KG1 (cell line): Measurements from ENCODE around the gene DNAH14.
"Not testable (repeated sequence)": the region's sequence is repeated elsewhere in the genome, so short reads cannot be mapped to it uniquely, and the experiment has no call there.

Experiments used
- DNase-seq: peaks from one replicate; lab custom pipeline; 2025; lab: John Stamatoyannopoulos, UW

Gene DNAH14

DNA sequence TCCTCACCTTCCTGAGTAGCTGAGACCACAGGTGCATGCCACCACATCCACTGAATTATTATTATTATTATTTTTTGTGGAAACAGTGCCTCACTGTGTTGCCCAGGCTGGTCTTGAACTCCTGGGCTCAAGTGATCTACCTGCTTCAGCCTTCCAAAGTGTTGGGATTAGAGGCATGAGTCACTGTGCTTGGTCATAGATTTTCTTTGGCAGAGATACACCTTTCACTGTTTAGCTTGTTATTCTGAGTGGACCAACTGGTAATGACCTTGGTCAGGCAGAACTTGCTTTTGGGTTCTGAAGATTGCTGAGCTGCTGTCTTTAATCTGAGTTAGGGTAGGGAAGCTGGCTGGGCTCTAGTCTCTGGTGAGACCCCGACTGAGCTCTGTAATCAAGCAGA is 66.8 kb downstream of the DNAH14 start:
- DNase-seq = no peak

DNA sequence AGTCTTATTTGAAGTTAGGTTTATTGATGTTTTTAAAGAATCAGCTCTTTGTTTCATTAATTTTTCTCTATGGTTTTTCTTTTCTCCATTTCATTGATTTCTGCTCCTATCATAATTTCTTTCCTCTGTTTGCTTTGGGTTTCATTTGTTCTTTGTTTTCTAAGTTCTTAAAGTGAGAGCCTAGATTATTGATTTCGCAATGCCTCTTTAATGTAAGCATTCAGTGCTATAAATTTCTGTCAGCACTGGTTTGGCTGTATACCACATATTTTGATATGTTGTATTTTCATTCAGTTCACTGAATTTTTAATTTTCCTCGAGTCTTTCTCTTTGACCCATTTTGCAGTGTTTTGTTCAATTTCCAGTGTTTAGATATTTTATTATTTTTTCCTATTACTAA is 68.7 kb downstream of the DNAH14 start:
- DNase-seq = no peak

DNA sequence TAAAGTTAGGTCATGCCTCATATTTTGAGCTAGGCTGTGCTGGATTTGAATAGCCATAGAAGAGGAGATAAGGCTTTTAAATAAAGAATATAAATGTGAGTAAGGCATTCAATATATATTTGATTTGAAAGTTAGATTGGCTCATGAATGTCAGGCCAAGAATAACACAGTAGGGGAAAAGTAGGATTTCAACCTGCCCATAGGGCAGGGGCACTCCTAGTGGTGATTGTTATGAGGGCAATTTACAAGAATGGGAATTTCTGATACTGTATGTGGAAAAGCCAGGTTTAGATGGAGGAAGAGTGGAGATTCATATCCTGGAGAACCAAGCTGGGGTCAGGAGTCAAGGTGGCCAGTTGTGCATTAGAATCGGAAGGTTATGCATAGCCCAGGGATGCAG is 74.9 kb downstream of the DNAH14 start:
- DNase-seq = no peak

DNA sequence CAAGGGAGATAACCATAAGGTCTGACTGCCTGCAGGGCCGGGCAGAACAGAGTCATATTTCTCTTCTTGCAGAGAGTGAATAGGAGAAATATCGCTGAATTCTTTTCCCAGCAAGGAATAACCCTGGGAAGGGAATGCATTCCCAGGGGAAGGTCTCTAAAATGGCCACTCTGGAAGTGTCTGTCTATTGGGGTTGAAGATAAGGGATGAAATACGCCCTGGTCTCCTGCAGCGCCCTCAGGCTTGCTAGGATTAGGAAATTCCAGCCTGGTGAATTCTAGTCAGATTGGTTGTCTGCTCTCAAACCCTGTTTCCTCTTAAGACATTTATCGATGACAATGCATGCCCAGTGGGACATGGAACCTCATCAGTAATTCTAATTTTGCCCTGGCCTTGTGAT is 76.9 kb downstream of the DNAH14 start:
- not testable (repeated sequence) for DNase-seq

DNA sequence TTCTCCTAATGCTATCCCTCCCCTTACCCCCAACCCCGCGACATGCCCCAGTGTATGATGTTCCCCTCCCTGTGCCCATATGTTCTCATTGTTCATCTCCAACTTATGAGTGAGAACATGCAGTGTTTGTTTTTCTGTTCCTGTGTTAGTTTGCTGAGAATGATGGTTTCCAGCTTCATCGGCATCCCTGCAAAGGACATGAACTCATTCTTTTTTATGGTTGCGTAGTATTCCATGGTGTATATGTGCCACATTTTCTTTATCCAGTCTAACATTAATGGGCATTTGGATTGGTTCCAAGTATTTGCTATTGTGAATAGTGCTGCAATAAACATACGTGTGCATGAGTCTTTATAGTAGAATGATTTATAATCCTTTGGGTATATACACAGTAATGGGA is 78.6 kb downstream of the DNAH14 start:
- not testable (repeated sequence) for DNase-seq

DNA sequence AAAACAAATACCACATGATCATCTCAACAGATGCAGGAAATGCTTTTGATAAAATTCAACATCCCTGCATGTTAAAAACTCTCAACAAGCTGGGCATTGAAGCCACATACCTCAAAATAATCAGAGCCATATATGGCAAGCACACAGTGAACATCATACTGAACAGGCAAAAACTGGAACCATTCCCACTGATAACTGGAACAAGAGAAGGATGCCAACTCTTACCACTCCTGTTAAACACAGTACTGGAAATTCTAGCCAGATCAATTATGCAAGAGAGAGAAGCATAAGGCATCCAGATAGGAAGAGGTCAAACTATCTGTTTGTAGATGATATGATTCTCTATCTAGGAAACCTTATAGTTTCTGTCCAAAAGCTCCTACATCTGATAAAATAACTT is 91.6 kb downstream of the DNAH14 start:
- no peak for DNase-seq

DNA sequence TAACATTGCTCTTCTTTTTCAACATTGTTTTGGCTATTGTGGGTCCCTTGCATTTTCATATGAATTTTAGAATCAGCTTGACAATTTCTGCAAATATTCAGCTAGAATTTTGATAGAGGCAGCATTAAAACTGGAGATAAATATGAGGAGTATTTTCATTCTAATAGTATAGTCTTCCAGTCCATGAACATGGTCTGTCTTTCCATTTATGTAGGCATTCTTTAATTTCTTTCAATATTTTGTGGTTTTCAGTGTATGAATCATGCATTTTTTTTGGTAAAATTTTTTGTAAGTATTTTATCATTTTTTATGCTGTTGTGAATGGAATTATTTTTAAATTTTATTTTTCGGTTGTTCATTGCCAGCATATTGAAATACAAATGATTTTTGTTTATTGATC is 97.2 kb downstream of the DNAH14 start:
- no peak for DNase-seq

DNA sequence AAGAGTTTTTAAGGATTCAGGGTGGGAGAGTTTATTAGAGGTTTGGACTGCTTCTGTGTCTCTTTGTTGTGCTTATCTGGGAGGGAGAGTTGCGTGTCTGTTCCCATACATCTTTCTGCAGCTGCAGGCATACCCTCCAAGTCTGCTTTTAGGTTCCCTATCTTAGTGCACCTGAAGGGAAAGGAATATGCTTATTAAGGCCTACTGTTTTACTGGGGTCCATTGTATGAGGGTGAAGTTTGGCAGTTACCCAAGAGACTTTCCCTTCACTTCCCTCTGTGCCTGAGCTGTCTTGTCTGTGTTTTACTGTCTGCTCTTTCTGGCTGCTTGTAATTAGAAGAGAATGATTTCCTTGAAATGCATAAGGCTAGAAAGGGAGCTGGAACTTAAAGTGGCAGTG is 107.0 kb downstream of the DNAH14 start:
- DNase-seq = not testable (repeated sequence)

DNA sequence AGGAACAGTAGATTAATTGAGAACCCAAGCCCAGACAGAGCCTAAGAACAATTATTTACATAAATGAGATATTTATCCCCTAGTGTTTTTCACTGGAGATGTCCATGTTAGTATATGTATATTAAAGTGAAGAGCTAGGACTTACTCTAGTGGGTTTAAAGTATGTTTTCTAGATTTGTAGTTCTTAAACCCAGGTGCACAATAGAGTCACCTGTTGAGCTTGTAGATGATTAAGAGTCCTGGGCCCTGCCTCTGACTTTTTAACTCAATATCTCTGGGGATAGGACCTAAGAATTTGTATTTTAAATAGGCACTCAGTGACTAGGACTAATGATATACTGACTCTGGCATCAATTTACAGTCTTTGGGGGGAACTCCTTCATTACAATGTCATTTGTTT is 112.8 kb downstream of the DNAH14 start:
- DNase-seq = no peak

DNA sequence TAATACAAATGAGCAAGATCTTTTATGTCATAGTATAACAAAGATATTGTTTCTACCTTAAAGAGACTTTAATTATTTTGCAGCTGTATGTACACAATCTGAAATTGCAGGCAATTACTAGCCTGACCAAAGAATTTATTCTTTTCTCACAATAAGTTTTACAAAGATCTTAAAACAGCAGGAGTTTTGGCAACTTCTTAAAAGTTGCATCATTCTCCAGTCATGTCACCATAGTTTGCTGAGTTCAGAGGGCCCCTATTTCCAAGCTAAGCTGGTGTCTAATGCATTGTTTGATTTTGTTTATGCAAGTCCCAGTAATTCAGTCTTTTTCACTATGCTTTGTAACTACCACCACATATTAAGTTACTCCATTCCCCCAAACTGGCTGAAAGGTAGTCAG is 114.8 kb downstream of the DNAH14 start:
- DNase-seq = no peak

DNA sequence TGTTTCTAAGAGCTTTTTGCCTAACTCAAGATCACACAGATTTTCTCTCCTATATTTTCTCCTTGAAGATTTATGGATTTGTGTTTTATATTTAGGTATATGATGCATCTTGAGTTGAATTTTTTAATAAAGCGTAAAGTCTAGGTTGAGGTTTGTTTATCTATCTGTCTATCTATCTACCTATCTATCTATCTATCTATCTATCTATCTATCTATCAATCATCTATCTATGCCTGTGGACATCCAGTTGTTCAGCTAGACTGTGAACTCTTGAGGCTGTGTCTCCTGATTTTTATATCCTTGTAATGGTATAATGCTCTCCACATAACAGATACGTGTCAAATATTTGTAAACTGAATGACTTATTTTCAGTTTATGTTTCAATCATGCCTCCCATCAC is 120.1 kb downstream of the DNAH14 start:
- no peak for DNase-seq

DNA sequence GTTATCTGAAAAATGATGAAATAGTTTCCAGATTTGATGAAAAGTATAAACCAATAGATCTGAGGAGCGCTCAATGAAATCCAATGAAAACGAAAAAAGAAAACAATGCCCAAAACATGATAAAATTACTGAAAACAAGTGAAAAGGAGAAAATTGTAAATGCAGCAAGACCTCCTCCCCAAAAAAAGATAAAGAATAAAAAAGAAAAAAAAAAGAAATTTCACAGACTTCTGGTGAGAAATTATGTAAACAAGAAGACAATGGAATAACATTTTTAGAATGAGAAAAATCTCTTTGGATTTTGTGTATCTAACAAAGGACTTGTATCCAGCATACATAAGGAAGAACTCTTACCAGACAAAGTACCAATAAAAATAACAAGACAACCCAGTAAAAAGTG is 134.2 kb downstream of the DNAH14 start:
- no peak for DNase-seq

DNA sequence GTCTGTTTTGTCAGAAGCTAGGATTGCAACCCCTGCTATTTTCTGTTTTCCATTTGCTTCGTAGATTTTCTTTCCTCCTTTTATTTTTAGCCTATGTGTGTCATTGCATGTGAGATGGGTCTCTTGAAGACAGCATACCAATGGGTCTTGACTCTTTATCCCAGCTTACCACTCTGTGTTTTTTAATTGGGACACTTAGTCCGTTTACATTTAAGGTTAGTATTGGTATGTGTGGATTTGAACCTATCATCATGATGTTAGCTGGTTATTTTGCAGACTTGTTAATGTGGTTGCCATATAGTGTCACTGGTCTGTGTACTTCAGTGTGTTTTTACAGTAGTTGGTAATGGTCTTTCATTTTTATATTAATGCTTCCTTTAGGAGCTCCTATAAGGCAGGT is 141.5 kb downstream of the DNAH14 start:
- no peak for DNase-seq

DNA sequence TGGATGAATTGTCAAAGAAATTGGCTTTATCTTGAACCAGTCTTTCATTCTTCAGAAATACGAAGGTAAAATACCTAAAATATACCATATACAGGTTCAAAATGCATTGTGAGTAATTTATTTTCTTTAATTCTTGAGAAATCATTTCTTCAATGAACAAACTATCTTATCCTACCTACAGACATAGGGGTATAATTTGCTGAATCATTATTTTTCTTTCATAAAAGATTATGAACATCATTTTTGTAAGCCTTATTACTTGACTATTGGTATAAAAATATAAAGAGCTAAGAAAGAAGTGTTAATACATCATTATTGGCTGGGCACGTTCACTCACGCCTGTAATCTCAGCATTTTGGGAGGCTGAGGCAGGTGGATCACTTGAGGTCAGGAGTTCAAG is 167.7 kb downstream of the DNAH14 start:
- no peak for DNase-seq

DNA sequence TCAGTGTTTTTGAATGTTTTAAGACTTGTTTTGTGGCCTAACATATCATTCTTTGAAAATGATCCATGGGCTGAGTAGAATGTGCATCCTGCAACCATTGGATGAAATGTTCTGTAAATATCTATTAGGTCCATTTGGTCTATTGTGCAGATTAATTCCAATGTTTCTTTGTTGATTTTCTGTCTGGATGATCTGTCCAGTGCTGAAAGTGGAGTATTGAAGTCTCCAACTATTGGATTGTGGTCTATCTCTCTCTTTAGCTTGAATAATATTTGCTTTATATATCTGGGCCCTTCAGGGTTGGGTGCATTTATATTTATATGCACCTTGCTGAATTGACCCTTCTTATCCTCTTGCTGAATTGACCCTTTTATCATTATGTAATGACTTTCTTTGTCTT is 181.5 kb downstream of the DNAH14 start:
- DNase-seq = no peak

DNA sequence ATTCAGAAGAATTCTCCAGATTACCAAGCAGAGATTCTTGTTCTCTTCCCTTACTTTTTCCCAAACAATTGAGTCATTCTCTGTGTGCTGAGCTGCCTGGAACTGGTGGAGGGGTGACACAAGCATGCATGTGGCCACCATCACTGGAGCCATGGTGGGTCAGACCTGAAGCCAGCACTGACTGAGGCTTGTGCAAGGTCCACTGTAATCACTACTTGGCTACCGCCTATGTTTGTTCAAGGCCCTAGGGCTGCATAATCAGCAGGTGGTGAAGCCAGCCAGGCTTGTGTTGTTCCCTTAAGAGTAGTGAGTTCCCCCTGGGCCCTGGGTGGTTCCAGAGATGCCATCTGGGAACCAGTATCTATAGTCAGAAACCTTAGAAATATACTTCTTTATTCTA is 183.8 kb downstream of the DNAH14 start:
- DNase-seq = no peak

DNA sequence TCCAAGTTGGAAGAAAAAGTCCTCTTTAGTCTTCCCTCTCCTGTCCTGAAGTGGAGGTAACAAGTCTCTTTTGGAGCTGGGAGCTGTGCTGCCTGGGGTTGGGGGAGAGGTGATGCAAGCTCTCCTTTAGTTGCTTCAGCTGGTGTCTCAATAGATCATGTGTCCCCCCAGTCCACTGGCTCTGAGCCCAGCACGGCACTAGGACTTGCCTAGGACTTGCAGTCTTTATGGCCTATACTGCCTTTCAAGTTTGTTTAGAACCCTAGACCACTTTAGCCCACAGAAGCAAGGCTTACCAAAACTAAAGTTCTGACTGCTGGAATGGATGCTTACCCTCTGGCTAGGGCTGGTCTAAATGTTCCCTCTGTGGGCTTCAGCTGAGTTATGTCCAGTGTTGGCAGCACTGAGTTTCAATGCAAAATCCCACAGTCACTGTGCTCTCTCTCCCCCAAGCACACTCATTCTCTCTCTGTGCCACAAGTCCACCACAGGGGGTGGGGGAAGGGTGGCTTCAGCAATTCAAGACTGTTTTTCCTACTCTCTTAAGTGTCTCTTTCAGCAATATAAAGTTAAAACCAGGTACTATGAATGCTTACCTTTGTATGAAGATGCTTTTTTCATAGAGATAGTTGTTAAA is 185.0 kb downstream of the DNAH14 start:
- DNase-seq = no peak

DNA sequence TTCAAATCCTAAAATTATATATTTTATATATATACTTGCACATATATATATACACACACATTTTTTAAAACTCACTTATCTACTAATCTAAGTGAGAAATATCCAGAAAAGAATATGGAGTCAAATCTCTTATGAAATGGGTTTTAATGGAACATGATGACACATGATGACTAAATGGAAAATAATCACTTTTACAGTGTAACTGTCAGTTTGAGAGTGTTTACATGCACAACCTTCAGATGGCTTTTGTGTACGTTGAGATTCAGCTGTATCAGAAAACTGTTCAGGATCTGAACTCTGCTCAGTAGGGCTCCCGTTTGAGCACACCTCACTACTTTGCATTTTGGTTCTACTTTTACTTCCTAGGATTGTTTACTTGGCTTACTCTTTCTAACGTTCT is 189.8 kb downstream of the DNAH14 start:
- DNase-seq = no peak

DNA sequence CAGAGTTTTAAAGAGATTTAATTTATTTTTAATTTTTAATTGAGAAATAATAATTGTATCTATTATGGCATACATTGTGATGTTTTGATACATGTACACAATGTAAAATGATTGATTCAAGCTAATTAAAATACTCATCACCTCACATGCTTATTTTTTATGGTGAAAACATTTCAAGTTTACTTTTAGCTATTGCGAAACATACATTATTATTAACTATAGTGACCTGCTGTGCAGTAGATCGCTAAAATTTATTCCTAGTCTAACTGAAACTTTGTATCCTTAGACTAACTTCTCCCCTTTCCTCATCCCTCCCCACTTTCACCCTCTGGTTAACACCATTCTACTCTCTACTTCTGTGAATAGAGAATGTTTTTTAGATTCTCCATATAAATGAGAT is 191.6 kb downstream of the DNAH14 start:
- DNase-seq = no peak

DNA sequence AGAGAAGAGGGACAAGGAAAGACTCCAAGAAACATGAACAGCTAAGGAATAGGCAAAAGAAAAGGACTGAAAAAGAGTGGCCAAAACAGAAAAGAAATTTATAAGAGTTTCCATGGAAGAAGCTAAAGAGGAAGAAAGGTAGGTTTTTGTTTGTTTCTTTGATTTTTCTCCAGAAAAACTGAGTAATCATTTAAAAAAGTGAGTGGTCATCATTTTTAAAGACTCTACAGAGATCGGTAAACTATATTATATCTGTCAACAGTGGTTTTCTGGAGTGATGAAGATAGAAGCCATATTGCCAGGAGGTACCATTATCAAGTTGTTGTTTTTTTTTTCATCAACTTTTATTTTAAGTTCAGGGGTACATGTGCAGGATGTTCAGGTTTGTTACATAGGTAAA is 202.4 kb downstream of the DNAH14 start:
- DNase-seq = no peak

DNA sequence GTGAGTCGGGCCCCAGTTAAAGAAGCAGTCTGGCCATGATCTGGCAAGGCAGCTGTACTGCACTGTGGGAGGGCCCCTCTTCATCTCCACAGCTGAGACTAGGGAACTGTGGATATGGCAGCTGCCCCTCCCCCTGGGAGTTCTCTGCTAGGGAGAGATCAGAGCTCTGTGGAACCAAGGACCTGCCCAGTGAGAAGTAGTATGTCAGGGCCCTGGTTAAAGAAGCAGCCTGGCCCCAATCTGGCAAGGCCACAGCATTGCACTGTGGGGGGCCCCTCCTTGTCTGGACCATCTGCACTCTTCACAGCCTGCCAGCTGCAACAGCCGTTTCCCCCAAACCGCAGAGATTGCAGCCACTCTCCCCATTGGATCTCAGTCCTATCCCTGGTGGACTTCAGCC is 208.5 kb downstream of the DNAH14 start:
- DNase-seq = no peak

DNA sequence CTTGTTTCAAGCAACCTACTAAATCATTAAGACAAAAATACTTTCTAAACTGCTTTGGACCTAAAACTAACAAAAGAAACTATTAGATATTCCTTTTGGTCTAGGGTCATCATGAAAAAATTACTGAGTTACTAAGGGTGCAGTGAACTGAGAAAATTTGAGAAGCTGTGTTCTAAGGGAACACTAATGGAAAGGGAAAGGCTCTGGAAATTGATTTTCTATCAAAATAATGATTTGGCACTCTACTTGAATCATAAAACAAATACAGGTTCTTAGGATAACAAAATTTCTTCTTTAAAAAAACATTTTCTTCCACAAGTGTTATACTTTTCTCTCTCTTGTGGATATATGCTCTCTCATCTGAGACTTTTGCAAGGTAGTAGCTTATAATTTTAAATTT is 213.5 kb downstream of the DNAH14 start:
- DNase-seq = no peak

DNA sequence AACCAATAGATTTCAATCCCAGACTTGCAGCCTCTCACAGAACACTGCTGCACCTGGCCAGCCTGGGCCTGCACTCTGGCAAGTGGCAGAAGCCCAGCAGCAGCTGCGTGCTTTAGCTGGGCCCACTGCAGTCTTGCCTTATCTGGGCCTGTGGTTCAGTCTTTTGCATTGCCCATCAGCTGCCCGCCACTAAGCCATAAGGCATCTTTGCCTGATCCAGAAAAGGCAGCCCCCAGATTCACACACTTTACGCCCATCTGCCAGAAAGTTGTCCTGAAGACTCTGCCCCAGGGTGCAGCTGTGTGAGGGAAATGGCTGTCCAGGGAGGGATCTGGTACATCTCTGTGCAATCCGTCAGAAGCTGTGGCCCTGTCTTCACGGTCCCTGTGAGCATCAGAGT is 217.0 kb downstream of the DNAH14 start:
- DNase-seq = no peak

DNA sequence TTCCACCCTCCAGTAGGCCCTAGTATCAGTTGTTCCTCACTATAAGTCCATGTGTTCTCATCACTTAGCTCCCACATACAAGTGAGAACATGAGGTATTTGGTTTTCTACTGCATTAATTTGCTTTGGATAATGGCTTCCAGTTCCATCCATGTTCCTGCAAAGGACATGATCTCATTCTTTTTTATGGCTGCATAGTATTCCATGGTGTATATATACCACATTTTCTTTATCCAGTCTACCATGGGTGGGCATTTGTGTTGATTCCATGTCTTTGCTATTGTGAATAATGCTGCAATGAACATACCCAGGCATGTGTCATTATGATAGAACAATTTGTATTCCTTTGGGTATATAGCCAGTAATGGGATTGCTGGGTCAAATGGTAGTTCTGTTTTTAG is 218.3 kb downstream of the DNAH14 start:
- not testable (repeated sequence) for DNase-seq

DNA sequence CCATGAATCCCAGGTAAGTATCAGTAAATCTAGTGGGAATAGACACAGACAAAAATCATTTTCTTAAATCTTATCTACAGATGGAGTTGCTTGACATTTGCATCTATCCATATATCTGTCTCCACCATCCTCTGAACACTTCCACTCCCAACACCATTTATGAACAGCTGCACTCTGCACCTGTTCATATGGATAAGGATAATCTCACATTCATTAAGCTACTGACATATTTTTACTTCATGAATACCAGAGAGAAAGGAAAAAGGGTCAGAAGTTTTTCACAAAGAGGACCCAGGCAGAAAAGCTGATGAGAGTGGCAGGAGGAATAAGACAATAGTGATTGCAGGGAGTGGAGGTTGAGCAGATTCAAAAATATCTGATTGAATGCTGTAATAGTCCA is 222.6 kb downstream of the DNAH14 start:
- DNase-seq = no peak
